Endothelial cell of umbilical vein (primary cell): ENCODE results near the gene GP5. TPM values are rescaled to one million over a fixed set of nuclear protein-coding genes. Genes with fewer than 3 reads are reported as not detected.

ENCODE experiments used
- BruUV-seq: library from RNA; stranded (reverse); fragments of 400-500 nt; replicated peaks from 2 replicates; lab custom pipeline; 2021; lab: Mats Ljungman, UMichigan
- CTCF ChIA-PET: fragments of 300-600, 350-600 bp; sonication (Branson Sonifier 250); formaldehyde crosslinking; loops from one replicate; lab custom pipeline; 2021; ENCODE audit warnings: antibody characterized with exemption, inconsistent platforms; lab: Charles Lee
- POLR2A ChIA-PET: fragments of 300-600, 350-600 bp; sonication (Branson Sonifier 250); formaldehyde crosslinking; loops from one replicate; lab custom pipeline; 2021; ENCODE audit warnings: antibody characterized with exemption, inconsistent platforms; lab: Charles Lee
- DNase-seq: peaks from one replicate; pipeline ENCODE4 v3.0.0-alpha.2; 2011; ENCODE audit warnings: low read depth, low spot score
- FAIRE-seq: peaks from 2 replicates; lab custom pipeline; 2011; peaks lifted over from hg19 to GRCh38; lab: Jason Lieb, UNC
- H2AFZ ChIP-seq: 2 replicates; pipeline ENCODE4 v1.6.0; 2012; ENCODE audit warnings: low read depth, low read length, control low read depth, inconsistent platforms
- H3K27ac ChIP-seq: 2 replicates; pipeline ENCODE4 v1.5.1; 2011; ENCODE audit warnings: low read depth, mild to moderate bottlenecking, control low read depth, low read length, moderate library complexity; ENCODE audit not compliant: insufficient read depth
- H3K27me3 ChIP-seq, 2 experiments: 2 replicates each; pipeline versions ENCODE4 v1.6.0 to v1.6.1; 2011; ENCODE audit warnings: low read length in 2 of 2, mixed read lengths in 1 of 2; ENCODE audit not compliant: control insufficient read depth in 2 of 2, insufficient read depth in 2 of 2
- H3K36me3 ChIP-seq, 2 experiments: 2 replicates in 1 of 2; 3 replicates in 1 of 2; pipeline ENCODE4 v1.5.1; 2011; ENCODE audit warnings: low read length in 2 of 2, mild to moderate bottlenecking in 1 of 2, moderate library complexity in 1 of 2; ENCODE audit not compliant: control insufficient read depth in 2 of 2, insufficient read depth in 2 of 2; ENCODE audit errors: extremely low read depth in 1 of 2
- H3K4me1 ChIP-seq: 3 replicates; pipeline ENCODE4 v1.5.1; 2011; ENCODE audit warnings: mild to moderate bottlenecking, low read length; ENCODE audit not compliant: control insufficient read depth, insufficient read depth; ENCODE audit errors: extremely low read depth
- H3K4me2 ChIP-seq: 2 replicates; pipeline ENCODE4 v1.6.1; 2011; ENCODE audit warnings: low read length, control low read depth, mixed read lengths; ENCODE audit not compliant: insufficient read depth
- H3K4me3 ChIP-seq, 3 experiments: fragments of 200-600 bp in 1 of 3; sonication (generic), shearing (Covaris generic) in 1 of 3; replicated peaks in 1 of 3; 2 replicates each; pipeline ENCODE4 v1.5.1; 2011 to 2016; ENCODE audit warnings: control low read depth in 3 of 3, low read length in 3 of 3, mild to moderate bottlenecking in 2 of 3, inconsistent platforms in 1 of 3, low read depth in 1 of 3, moderate library complexity in 1 of 3; ENCODE audit not compliant: insufficient read depth in 1 of 3
- H3K79me2 ChIP-seq: 2 replicates; pipeline ENCODE4 v1.6.0; 2012; ENCODE audit warnings: low read length, inconsistent platforms; ENCODE audit not compliant: control insufficient read depth, insufficient read depth
- H3K9ac ChIP-seq: replicated peaks from 2 replicates; pipeline ENCODE3; 2011; ENCODE audit warnings: low read length, control low read depth; ENCODE audit not compliant: insufficient read depth; ENCODE audit errors: extremely low read depth
- H3K9me1 ChIP-seq: replicated peaks from 3 replicates; pipeline ENCODE4 v1.6.0; 2011; ENCODE audit warnings: mild to moderate bottlenecking, low read length; ENCODE audit not compliant: control insufficient read depth, insufficient read depth; ENCODE audit errors: extremely low read depth
- H3K9me3 ChIP-seq: replicated peaks from 2 replicates; pipeline ENCODE4 v1.5.1; 2012; ENCODE audit warnings: low read length, inconsistent platforms; ENCODE audit not compliant: control insufficient read depth, insufficient read depth
- H4K20me1 ChIP-seq: replicated peaks from 2 replicates; pipeline ENCODE3; 2011; ENCODE audit warnings: mild to moderate bottlenecking, low read length; ENCODE audit not compliant: control insufficient read depth, insufficient read depth; ENCODE audit errors: extremely low read depth
- EZH2 ChIP-seq: IDR thresholded peaks from 2 replicates; pipeline ENCODE4 v1.6.1; 2012; ENCODE audit warnings: borderline replicate concordance, low read depth, mild to moderate bottlenecking, moderate library complexity, low read length, inconsistent platforms; ENCODE audit not compliant: severe bottlenecking
- FOS ChIP-seq: IDR thresholded peaks from 2 replicates; pipeline ENCODE4 v1.6.1; 2011; ENCODE audit warnings: mild to moderate bottlenecking, low read length, moderate library complexity, borderline replicate concordance; ENCODE audit not compliant: insufficient read depth
- GATA2 ChIP-seq: IDR thresholded peaks from 2 replicates; pipeline ENCODE4 v1.7.0; 2011; ENCODE audit warnings: low read depth, mild to moderate bottlenecking, moderate library complexity, mixed read lengths, low read length; ENCODE audit not compliant: insufficient read length, insufficient read depth
- JUN ChIP-seq: IDR thresholded peaks from 2 replicates; pipeline ENCODE4 v1.6.1; 2011; ENCODE audit warnings: borderline replicate concordance, low read depth; ENCODE audit not compliant: insufficient read length, insufficient read depth
- MYC ChIP-seq: IDR thresholded peaks from one replicate; pipeline ENCODE4 v1.6.1; 2011; ENCODE audit warnings: mild to moderate bottlenecking, low read depth, low read length
- POLR2A ChIP-seq: IDR thresholded peaks from 2 replicates; pipeline ENCODE4 v1.6.1; 2012; ENCODE audit warnings: low read depth, mild to moderate bottlenecking, control low read depth, low read length
- POLR2AphosphoS5 ChIP-seq: IDR thresholded peaks from 2 replicates; pipeline ENCODE4 v1.6.1; 2012; ENCODE audit warnings: low read depth, mild to moderate bottlenecking, control low read depth, low read length, moderate library complexity; ENCODE audit not compliant: insufficient read depth
- dilution Hi-C: fragments of 300-500 bp; cut with MboI; formaldehyde crosslinking; loops from one replicate; pipeline ENCODE4 v1.15.0; 2019; ENCODE audit warnings: low sequenced_read_pairs; ENCODE audit not compliant: extremely low pct_ligation_motif_present
- intact Hi-C: fragments of 100-400 bp; cut with micrococcal nuclease; formaldehyde crosslinking; loops from one replicate; pipeline ENCODE4 v1.10.0; 2022
- polyA plus RNA-seq, 4 experiments: library from polyadenylated mRNA; depleted of rRNA in 3 of 4; stranded (reverse) in 3 of 4; unstranded in 1 of 4; fragments of >200 nt; gene quantifications; 2 replicates each; pipeline versions ENCODE4 v1.2.1 to v1.2.3, GENCODE V29; 2011 to 2012; ENCODE audit warnings: missing spikeins in 1 of 4
- total RNA-seq: library from RNA; stranded (reverse); gene quantifications from 2 replicates; pipeline ENCODE4 v1.2.3, GENCODE V29; 2021
- TF ChIP-seq, protein P1 (sequence below): IDR thresholded peaks from 2 replicates; pipeline ENCODE4 v1.6.1; 2011; ENCODE audit not compliant: insufficient read depth, insufficient read length
- TF ChIP-seq, protein P2 (sequence below), 2 donors: IDR thresholded peaks; 1 replicate in 1 of 2; 2 replicates in 1 of 2; pipeline ENCODE4 v1.5.1; 2011; ENCODE audit warnings: low read length in 2 of 2, mild to moderate bottlenecking in 2 of 2, moderate library complexity in 2 of 2, control low read depth in 1 of 2, inconsistent platforms in 1 of 2, low read depth in 1 of 2; ENCODE audit not compliant: insufficient read depth in 1 of 2; ENCODE audit errors: extremely low read depth in 1 of 2

GP5 gene
- total and polyA plus RNA-seq, 2 donors (not counting 3 experiments of a cell fraction or from before 2014, with no cell fraction given): 0.06 to 0.11 TPM

DNA sequence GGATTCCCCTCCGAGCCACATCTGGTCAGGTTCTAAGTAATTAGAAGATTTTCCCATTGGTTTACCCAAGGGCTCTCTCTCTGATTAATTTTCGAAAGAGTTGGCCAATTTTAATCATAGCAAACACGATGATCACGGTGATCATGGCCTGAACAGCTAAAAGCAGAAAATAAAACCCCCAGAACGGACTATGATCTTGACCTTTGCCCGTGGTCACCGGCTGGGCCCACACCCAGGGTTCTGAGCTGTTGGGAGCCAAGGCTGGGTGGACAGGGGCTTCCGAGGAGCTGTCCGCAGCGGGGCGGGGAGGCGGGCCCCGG is 2.6 kb downstream of the GP5 start:
- peaks cover 24 to 55% of the 10 kb centered on the region in 2 experiments for H3K27me3 ChIP-seq
- CTCF ChIA-PET: interaction anchor here (0.8 to 6.6 kb wide), 6 partner anchors 10 to 63 kb away, joined by 3 to 74 read pairs (median 6); no protein-coding TSS in a partner anchor
- no peak overlapping the region for H3K27ac ChIP-seq
- no peak overlapping the region for H2AFZ ChIP-seq
- H3K4me1 ChIP-seq: peaks cover 6% of the 10 kb centered on the region
- H4K20me1 ChIP-seq: no peaks in the 10 kb centered on the region
- intact Hi-C loops (no loop called here), dilution Hi-C loops (no loop called here)
- no peak overlapping the region for H3K4me2 ChIP-seq
- DNase-seq: no peak
- POLR2A ChIA-PET: no interaction called here
- no peak for FAIRE-seq
- no peak for TF ChIP-seq POLR2AphosphoS5
- TF ChIP-seq, protein P1, sequence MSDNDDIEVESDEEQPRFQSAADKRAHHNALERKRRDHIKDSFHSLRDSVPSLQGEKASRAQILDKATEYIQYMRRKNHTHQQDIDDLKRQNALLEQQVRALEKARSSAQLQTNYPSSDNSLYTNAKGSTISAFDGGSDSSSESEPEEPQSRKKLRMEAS: no peak
- TF ChIP-seq MYC: no peak
- TF ChIP-seq FOS: no peak
- TF ChIP-seq GATA2: no peak
- TF ChIP-seq POLR2A: no peak
- no peak for TF ChIP-seq JUN
- no peak for TF ChIP-seq EZH2
- no peaks in the 10 kb centered on the region for H3K36me3 ChIP-seq
- H3K9me3 ChIP-seq: no peaks in the 10 kb centered on the region
- BruUV-seq: no TSS peak
- no peak overlapping the region for H3K4me3 ChIP-seq
- H3K9ac ChIP-seq: no peak overlapping the region
- H3K9me1 ChIP-seq: no peaks in the 10 kb centered on the region
- H3K79me2 ChIP-seq: no peaks in the 10 kb centered on the region

DNA sequence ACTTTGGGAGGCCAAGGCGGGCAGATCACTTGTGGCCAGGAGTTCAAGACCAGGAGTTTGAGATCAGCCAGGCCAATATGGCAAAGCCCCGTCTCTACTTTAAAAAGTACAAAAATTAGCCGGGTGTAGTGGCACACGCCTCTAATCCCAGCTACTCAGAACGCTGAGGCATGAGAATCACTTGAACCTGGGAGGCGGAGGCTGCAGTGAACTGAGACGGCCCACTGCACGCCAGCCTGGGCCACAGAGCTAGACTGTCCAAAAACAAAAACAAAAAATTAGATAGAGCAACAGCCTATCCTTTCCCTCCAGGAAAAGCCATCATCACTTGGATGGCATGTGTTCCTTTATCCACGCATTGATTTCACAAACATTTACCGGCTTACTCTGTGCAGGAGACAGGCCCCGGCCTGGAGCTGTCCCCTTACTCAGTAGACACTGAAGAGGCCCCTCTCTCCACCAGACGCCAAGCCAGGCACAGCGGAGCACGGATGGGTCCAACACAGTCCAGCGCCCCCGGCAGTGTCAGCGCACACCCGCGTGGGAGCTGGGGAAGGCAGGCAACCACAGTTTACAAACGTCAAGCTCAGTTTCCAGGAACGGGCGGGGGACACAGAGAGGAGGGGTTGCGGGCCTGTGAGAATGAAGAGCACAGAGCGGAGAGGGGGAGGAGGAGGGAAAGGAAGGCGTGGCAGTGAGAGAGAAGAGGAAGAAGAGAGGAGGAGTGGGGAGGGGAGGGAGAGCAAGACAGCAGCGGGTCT is 3.1 kb downstream of the GP5 start:
- peaks cover 6% of the 10 kb centered on the region for H3K4me1 ChIP-seq
- H3K27ac ChIP-seq: no peak overlapping the region
- no peaks in the 10 kb centered on the region for H3K9me1 ChIP-seq
- dilution Hi-C loops (no loop called here), intact Hi-C loops (no loop called here)
- no peaks in the 10 kb centered on the region for H3K79me2 ChIP-seq
- FAIRE-seq (no peak), DNase-seq (no peak)
- CTCF ChIA-PET: interaction anchor here (0.8 to 6.6 kb wide), 6 partner anchors 9 to 62 kb away, joined by 3 to 74 read pairs (median 4); no protein-coding TSS in a partner anchor
- no peak overlapping the region for H2AFZ ChIP-seq
- no peaks in the 10 kb centered on the region for H3K36me3 ChIP-seq
- peaks cover 24 to 59% of the 10 kb centered on the region in 2 experiments for H3K27me3 ChIP-seq
- no peaks in the 10 kb centered on the region for H4K20me1 ChIP-seq
- TF ChIP-seq FOS (no peak), EZH2 (no peak), JUN (no peak), POLR2AphosphoS5 (no peak), GATA2 (no peak), POLR2A (no peak), MYC (no peak)
- TF ChIP-seq, protein P1: no peak
- TF ChIP-seq, protein P2, sequence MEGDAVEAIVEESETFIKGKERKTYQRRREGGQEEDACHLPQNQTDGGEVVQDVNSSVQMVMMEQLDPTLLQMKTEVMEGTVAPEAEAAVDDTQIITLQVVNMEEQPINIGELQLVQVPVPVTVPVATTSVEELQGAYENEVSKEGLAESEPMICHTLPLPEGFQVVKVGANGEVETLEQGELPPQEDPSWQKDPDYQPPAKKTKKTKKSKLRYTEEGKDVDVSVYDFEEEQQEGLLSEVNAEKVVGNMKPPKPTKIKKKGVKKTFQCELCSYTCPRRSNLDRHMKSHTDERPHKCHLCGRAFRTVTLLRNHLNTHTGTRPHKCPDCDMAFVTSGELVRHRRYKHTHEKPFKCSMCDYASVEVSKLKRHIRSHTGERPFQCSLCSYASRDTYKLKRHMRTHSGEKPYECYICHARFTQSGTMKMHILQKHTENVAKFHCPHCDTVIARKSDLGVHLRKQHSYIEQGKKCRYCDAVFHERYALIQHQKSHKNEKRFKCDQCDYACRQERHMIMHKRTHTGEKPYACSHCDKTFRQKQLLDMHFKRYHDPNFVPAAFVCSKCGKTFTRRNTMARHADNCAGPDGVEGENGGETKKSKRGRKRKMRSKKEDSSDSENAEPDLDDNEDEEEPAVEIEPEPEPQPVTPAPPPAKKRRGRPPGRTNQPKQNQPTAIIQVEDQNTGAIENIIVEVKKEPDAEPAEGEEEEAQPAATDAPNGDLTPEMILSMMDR (IDR thresholded peaks at IDR 0.05; ENCODE audit: extremely low read depth in 1 of 2, insufficient read depth in 1 of 2, low read depth in 1 of 2, low read length in 2 of 2): no peak
- POLR2A ChIA-PET: no interaction called here
- H3K9me3 ChIP-seq: no peaks in the 10 kb centered on the region
- no peak overlapping the region for H3K4me2 ChIP-seq
- no TSS peak for BruUV-seq
- no peak overlapping the region for H3K4me3 ChIP-seq
- no peak overlapping the region for H3K9ac ChIP-seq
